Stimulated activated CD4-positive, alpha-beta T cell treated with anti-CD3 and anti-CD28 coated beads, TNF-alpha, amount 100 ng/mL, for 4 hours (primary cell): Measurements from ENCODE around the gene UGGT2.
A peak's percentile ranks its signal among the peaks of the same experiment; 100 is the strongest.
"Not testable (repeated sequence)": the region's sequence is repeated elsewhere in the genome, so short reads cannot be mapped to it uniquely, and the experiment has no call there.

Experiments
- DNase-seq, 3 experiments: peaks; one replicate each; pipeline ENCODE4 v3.0.0-alpha.2; 2020; ENCODE audit warnings: low read depth in 3 of 3

UGGT2 gene

GRCh38 chr13:96053003-96053703 is at the start of gene UGGT2:
Gene UGGT2 (minus strand): TSS chr13:96053401. CDS start chr13:96053312, 89 bp downstream.
- peak in 1 of 3 experiments; percentile 1 for DNase-seq

- no peak for DNase-seq
Observed at GRCh38 chr13:96100457-96101220, 47.4 kb upstream of the UGGT2 start.

GRCh38 chr13:96093296-96094006 is 40.2 kb upstream of the UGGT2 start:
- DNase-seq = no peak

- no peak for DNase-seq
Observed at GRCh38 chr13:96091164-96092117, 38.2 kb upstream of the UGGT2 start.

- DNase-seq = no peak
Observed at GRCh38 chr13:96090240-96091101, 37.3 kb upstream of the UGGT2 start.

- no peak for DNase-seq
Observed at GRCh38 chr13:96089749-96090239, 36.6 kb upstream of the UGGT2 start, which contains the start of gene HS6ST3. Gene HS6ST3 (plus strand): TSS chr13:96090107.

- DNase-seq = no peak
Observed at GRCh38 chr13:96089139-96089538, 35.9 kb upstream of the UGGT2 start.

GRCh38 chr13:96086736-96087135 is 33.5 kb upstream of the UGGT2 start:
- DNase-seq = no peak

- no peak for DNase-seq
Observed at GRCh38 chr13:96082640-96083039, 29.4 kb upstream of the UGGT2 start.

- DNase-seq = no peak
Observed at GRCh38 chr13:96081888-96082287, 28.7 kb upstream of the UGGT2 start.

GRCh38 chr13:96080676-96081075 is 27.5 kb upstream of the UGGT2 start:
- DNase-seq = no peak

- no peak for DNase-seq
Observed at GRCh38 chr13:96075953-96076543, 22.8 kb upstream of the UGGT2 start.

GRCh38 chr13:96072392-96072791 is 19.2 kb upstream of the UGGT2 start:
- DNase-seq = no peak

GRCh38 chr13:96071504-96071903 is 18.3 kb upstream of the UGGT2 start:
- no peak for DNase-seq

GRCh38 chr13:96068729-96069128 is 15.5 kb upstream of the UGGT2 start:
- DNase-seq = no peak

GRCh38 chr13:96065849-96066248 is 12.6 kb upstream of the UGGT2 start:
- no peak for DNase-seq

- no peak for DNase-seq
Observed at GRCh38 chr13:96052656-96053002, 572 bp downstream of the UGGT2 start.

- DNase-seq = not testable (repeated sequence)
Observed at GRCh38 chr13:96051946-96052345, 1.3 kb downstream of the UGGT2 start.

GRCh38 chr13:96051491-96051890 is 1.7 kb downstream of the UGGT2 start:
- DNase-seq = not testable (repeated sequence)

- not testable (repeated sequence) for DNase-seq
Observed at GRCh38 chr13:96050955-96051354, 2.2 kb downstream of the UGGT2 start.
